Activated T-cell treated with anti-CD3 and anti-CD28 coated beads, Interleukin-2, amount 50 U/mL, for 24 hours (primary cell): ENCODE measurements around the gene SLC44A3.

Experiments
- DNase-seq: peaks from one replicate; pipeline ENCODE4 v3.0.0-alpha.2; 2020
- H3K27ac Mint-ChIP-seq: 2 replicates; pipeline ENCODE4 v1.8.0; 2020; ENCODE audit warnings: mild to moderate bottlenecking, mixed read lengths
- H3K27me3 Mint-ChIP-seq: 2 replicates; pipeline ENCODE4 v1.8.0; 2020; ENCODE audit warnings: mixed read lengths
- H3K36me3 Mint-ChIP-seq: 2 replicates; pipeline ENCODE4 v1.8.0; 2020; ENCODE audit warnings: low read depth, mixed read lengths
- H3K4me1 Mint-ChIP-seq: 2 replicates; pipeline ENCODE4 v1.8.0; 2020; ENCODE audit warnings: low read depth, mixed read lengths
- H3K4me3 Mint-ChIP-seq: 2 replicates; pipeline ENCODE4 v1.8.0; 2020; ENCODE audit warnings: mild to moderate bottlenecking, moderate library complexity, mixed read lengths
- H3K9me3 Mint-ChIP-seq: 2 replicates; pipeline ENCODE4 v1.8.0; 2020; ENCODE audit warnings: mixed read lengths

SLC44A3 gene, protein sequence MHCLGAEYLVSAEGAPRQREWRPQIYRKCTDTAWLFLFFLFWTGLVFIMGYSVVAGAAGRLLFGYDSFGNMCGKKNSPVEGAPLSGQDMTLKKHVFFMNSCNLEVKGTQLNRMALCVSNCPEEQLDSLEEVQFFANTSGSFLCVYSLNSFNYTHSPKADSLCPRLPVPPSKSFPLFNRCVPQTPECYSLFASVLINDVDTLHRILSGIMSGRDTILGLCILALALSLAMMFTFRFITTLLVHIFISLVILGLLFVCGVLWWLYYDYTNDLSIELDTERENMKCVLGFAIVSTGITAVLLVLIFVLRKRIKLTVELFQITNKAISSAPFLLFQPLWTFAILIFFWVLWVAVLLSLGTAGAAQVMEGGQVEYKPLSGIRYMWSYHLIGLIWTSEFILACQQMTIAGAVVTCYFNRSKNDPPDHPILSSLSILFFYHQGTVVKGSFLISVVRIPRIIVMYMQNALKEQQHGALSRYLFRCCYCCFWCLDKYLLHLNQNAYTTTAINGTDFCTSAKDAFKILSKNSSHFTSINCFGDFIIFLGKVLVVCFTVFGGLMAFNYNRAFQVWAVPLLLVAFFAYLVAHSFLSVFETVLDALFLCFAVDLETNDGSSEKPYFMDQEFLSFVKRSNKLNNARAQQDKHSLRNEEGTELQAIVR

DNA sequence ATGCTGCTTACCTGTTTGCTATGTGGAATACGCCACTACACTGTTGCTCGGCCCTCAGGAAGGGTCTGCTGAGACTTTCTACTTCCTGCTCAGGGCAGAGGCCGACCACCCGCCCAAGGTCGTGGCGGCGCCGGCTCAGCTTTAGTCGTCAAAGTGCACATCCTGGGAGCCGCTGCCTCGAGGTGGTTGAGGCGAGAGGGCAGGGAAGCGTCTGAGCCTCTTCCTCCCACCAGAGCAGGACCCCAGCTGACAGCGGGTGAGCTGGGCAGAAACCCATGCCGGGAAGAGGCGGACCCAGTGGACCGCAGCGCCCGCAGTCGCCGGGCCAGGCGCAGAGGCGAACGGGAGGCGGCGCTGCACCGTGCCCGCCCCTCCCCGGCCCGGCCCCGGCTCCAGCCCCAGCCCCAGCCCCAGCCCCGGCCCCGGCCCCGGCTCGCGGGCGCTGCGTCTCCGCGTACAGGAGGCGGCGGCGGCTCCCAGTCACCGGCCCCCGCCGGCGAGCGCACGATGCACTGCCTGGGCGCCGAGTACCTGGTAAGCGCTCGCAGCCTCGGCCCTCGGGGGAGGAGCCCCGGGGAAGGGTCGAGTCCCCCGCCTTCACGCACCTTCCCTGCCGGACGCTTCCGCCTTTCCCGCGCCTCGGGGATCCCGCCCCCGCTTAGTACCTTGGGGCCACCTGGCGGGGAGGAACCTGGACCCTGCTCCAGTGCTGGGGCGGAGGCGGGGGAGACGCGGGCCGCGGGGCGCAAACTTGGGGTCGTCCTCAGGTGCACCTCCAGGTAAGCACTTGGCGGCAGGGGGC lies at the start of gene SLC44A3:
Gene SLC44A3 (plus strand): TSS at position 413 of the 802 bp plus-strand sequence. CDS start 95 bp downstream, at position 508.
- Mint-ChIP-seq H3K27me3 (peaks cover 70% of the 10 kb centered on the region), H3K27ac (no peak within 1 kb of the TSS)
- peak; percentile 49 for DNase-seq

GRCh38 chr1:94772230-94772641 lies 47.9 kb upstream of the SLC44A3 start:
- Mint-ChIP-seq H3K27ac (no peak overlapping the region), H3K27me3 (peaks cover 4% of the 10 kb centered on the region), H3K36me3 (no peaks in the 10 kb centered on the region), H3K4me1 (no peaks in the 10 kb centered on the region), H3K9me3 (no peaks in the 10 kb centered on the region), H3K4me3 (no peak overlapping the region)
- no peak for DNase-seq

More for the DNA sequence above, at the start of gene SLC44A3:
- Mint-ChIP-seq H3K4me3 (peak within 1 kb of the TSS; percentile 69), H3K36me3 (no peaks in the 10 kb centered on the region), H3K4me1 (peaks cover 4% of the 10 kb centered on the region), H3K9me3 (no peaks in the 10 kb centered on the region)

DNA sequence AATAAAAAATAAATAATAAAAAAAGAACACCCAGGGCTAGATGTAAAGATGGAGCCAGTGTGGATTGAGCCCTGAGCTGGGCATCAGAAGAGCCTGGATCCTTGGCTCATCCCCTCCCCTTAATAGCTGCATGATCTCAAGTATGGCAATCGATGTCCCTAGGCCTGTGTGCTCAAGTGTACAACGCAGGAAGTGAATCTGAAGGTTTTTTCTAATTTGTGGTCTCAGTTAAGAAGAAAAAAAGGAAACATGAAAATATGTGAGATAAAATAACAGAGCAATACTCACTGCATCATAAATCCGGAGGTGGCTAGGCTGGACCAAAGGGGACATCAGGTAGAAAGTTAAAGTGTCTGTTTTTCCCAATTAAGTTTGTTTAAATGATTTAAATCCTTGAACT lies 47.3 kb upstream of the SLC44A3 start:
- no peaks in the 10 kb centered on the region for H3K4me1 Mint-ChIP-seq
- no peak overlapping the region for H3K27ac Mint-ChIP-seq
- no peaks in the 10 kb centered on the region for H3K9me3 Mint-ChIP-seq
- no peaks in the 10 kb centered on the region for H3K36me3 Mint-ChIP-seq
- H3K27me3 Mint-ChIP-seq = peaks cover 4% of the 10 kb centered on the region
- H3K4me3 Mint-ChIP-seq = no peak overlapping the region
- no peak for DNase-seq

DNA sequence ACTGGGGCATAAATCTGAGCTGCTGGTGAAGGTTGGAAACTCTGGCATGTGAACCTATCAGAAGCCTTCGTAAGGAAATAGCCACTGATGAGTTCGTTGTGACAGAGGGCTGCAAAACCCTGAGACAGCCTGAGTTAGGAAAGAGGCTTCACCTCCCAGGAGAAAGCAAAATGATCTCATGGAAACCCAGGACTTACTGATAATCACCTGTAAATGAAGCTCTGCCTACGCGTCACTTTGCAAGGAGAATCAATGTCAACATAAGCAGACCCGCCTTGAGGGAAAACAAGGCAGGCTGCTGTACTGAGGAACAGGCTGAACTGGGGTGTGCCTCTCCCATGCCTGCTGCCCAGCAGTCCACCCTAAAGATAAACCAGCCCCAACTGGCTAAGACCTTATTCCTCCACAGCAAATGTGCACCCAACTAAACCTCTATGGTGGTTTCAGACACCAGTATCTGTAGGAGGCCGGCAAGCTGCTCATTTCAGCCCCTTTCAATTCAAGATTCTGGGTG lies 46.8 kb upstream of the SLC44A3 start:
- H3K4me1 Mint-ChIP-seq = no peaks in the 10 kb centered on the region
- H3K4me3 Mint-ChIP-seq = no peak overlapping the region
- no peaks in the 10 kb centered on the region for H3K36me3 Mint-ChIP-seq
- no peak overlapping the region for H3K27ac Mint-ChIP-seq
- no peaks in the 10 kb centered on the region for H3K9me3 Mint-ChIP-seq
- no peak for DNase-seq
- peaks cover 4% of the 10 kb centered on the region for H3K27me3 Mint-ChIP-seq

DNA sequence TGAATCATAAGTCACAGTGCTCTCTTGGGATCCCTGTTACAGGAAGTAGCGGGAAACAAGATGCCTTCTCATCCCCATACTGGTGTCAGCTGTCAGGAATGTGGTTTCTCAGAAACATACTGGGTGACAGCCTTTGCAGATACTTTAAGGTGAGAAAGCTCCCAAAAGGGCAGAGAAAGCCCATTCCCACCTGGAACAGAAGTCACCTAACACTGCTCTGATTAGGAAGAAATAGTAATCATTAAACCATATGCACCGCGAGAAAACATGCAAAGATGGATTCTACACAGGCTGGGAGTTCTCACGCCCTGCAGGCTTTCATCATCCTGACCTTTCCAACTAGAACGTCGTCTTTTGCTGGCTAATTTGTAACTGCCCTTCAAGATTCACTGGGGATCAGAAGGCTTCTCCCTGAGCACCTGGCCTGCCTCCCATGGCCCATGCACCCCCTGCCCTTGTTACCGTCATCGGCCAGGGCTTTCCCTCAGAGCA lies 46.2 kb upstream of the SLC44A3 start:
- no peak overlapping the region for H3K4me3 Mint-ChIP-seq
- no peaks in the 10 kb centered on the region for H3K36me3 Mint-ChIP-seq
- H3K9me3 Mint-ChIP-seq = no peaks in the 10 kb centered on the region
- H3K4me1 Mint-ChIP-seq = no peaks in the 10 kb centered on the region
- no peak overlapping the region for H3K27ac Mint-ChIP-seq
- DNase-seq = no peak
- peaks cover 1% of the 10 kb centered on the region for H3K27me3 Mint-ChIP-seq

GRCh38 chr1:94776474-94776873 lies 43.7 kb upstream of the SLC44A3 start:
- Mint-ChIP-seq H3K9me3 (no peaks in the 10 kb centered on the region), H3K4me3 (no peak overlapping the region), H3K36me3 (no peaks in the 10 kb centered on the region), H3K27me3 (peaks cover 13% of the 10 kb centered on the region), H3K27ac (no peak overlapping the region), H3K4me1 (no peaks in the 10 kb centered on the region)
- no peak for DNase-seq

GRCh38 chr1:94777281-94777680 lies 42.9 kb upstream of the SLC44A3 start:
- no peaks in the 10 kb centered on the region for H3K4me1 Mint-ChIP-seq
- H3K27me3 Mint-ChIP-seq = peaks cover 13% of the 10 kb centered on the region
- DNase-seq = no peak
- no peak overlapping the region for H3K4me3 Mint-ChIP-seq
- H3K9me3 Mint-ChIP-seq = no peaks in the 10 kb centered on the region
- H3K36me3 Mint-ChIP-seq = no peaks in the 10 kb centered on the region
- no peak overlapping the region for H3K27ac Mint-ChIP-seq

- H3K4me1 Mint-ChIP-seq = no peaks in the 10 kb centered on the region
- peaks cover 22% of the 10 kb centered on the region for H3K27me3 Mint-ChIP-seq
- H3K4me3 Mint-ChIP-seq = no peak overlapping the region
- no peaks in the 10 kb centered on the region for H3K9me3 Mint-ChIP-seq
- H3K27ac Mint-ChIP-seq = no peak overlapping the region
- H3K36me3 Mint-ChIP-seq = no peaks in the 10 kb centered on the region
- no peak for DNase-seq
Observed at GRCh38 chr1:94778808-94779207, 41.3 kb upstream of the SLC44A3 start.

DNA sequence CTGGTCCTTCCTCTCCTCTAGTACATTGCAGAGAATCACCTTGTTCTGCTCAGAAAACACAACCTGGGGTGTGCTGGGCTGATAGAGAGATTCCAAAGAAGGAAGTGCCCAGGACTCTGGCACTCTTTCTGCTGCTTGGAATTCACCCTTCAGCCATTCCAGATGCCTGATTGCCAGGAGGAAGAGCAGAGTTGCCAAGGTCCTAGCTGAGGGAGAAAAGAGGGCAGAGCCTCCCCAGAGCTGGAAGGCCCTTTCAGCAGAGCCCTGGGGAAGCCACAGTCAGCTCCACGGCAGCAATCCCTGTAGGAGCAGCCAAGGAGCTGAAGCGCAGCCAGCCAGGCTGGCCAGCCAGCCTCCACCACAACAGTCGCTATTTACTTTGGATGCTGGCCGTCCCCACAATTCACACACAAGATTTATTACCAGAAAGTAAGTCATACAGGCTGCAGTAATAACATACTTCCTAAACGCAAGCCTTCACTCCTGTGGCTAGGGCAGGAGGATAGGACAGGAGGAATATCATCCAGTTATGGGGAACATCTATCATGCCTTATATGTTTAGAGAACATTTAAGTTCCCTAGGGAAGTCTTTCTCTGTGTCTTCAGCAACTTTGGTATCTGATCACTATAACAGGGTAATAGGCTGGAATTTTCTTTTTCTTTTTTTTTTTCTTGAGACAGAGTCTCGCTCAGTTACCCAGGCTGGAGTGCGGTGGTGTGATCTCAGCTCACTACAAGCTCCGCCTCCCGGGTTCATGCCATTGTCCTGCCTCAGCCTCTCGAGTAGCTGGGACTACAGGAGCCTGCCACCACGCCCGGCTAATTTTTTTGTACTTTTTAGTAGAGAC lies 36.6 kb upstream of the SLC44A3 start:
- H3K27me3 Mint-ChIP-seq = peaks cover 35% of the 10 kb centered on the region
- H3K36me3 Mint-ChIP-seq = no peaks in the 10 kb centered on the region
- DNase-seq = no peak
- H3K27ac Mint-ChIP-seq = no peak overlapping the region
- no peaks in the 10 kb centered on the region for H3K4me1 Mint-ChIP-seq
- no peak overlapping the region for H3K4me3 Mint-ChIP-seq
- H3K9me3 Mint-ChIP-seq = no peaks in the 10 kb centered on the region

DNA sequence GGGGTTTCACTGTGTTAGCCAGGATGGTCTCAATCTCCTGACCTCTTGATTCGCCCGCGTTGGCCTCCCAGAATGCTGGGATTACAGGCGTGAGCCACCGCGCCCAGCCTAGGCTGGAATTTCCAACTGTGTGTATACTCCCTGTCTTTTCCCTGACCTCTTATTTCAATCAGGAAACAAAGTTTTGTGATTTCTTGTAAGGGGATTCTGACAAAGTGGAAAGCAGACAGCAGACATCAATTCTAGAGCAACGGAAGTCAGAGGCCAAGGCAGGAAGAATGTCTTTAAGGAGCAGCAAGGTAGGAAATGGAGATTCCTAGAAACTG lies 36.0 kb upstream of the SLC44A3 start:
- Mint-ChIP-seq H3K4me3 (no peak overlapping the region), H3K36me3 (no peaks in the 10 kb centered on the region), H3K27me3 (peaks cover 35% of the 10 kb centered on the region), H3K9me3 (no peaks in the 10 kb centered on the region), H3K4me1 (no peaks in the 10 kb centered on the region), H3K27ac (no peak overlapping the region)
- DNase-seq = no peak

- no peak for DNase-seq
- Mint-ChIP-seq H3K27me3 (peaks cover 21% of the 10 kb centered on the region), H3K9me3 (no peaks in the 10 kb centered on the region), H3K27ac (no peak overlapping the region), H3K4me3 (no peak overlapping the region), H3K36me3 (no peaks in the 10 kb centered on the region), H3K4me1 (peaks cover 5% of the 10 kb centered on the region)
Observed at GRCh38 chr1:94787691-94788090, 32.5 kb upstream of the SLC44A3 start.

GRCh38 chr1:94790246-94790645 lies 29.9 kb upstream of the SLC44A3 start:
- DNase-seq = no peak
- Mint-ChIP-seq H3K9me3 (no peaks in the 10 kb centered on the region), H3K4me1 (peaks cover 5% of the 10 kb centered on the region), H3K36me3 (no peaks in the 10 kb centered on the region), H3K27ac (no peak overlapping the region), H3K4me3 (no peak overlapping the region), H3K27me3 (peaks cover 3% of the 10 kb centered on the region)

DNA sequence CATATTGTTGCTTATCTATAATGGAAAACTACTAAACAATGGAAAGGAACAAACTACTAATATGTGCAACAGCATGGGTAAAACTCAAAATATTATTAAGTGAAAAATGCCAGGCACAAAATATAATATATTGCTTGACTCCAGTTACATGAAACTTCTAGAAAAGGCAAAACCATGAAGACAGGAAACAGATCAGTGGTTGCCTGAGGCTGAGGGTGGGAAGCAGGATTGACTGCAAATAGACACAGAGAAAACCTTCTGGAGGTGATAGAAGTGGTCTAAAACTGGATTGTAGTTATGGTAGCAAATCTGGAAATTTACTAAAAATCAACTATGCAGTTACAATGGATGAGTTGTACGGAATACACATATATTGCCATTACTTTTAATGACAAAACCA lies 29.5 kb upstream of the SLC44A3 start:
- Mint-ChIP-seq H3K27me3 (peaks cover 3% of the 10 kb centered on the region), H3K27ac (no peak overlapping the region), H3K9me3 (no peaks in the 10 kb centered on the region), H3K36me3 (no peaks in the 10 kb centered on the region), H3K4me3 (no peak overlapping the region), H3K4me1 (peaks cover 7% of the 10 kb centered on the region)
- DNase-seq = no peak
